Colonic mucosa (tissue), 4 donors: ENCODE measurements around the gene PTPRN2. TPM values are rescaled to one million over a fixed set of nuclear protein-coding genes. Genes with fewer than 3 reads are reported as not detected.
A peak's percentile ranks its signal among the peaks of the same experiment; 100 is the strongest.

Experiments used
- DNase-seq: peaks from one replicate; pipeline ENCODE4 v3.0.0-alpha.2; 2020
- H3K27ac ChIP-seq: fragments of 200-600 bp; one replicate; pipeline ENCODE4 v1.8.0; 2021
- H3K27me3 ChIP-seq: fragments of 200-600 bp; one replicate; pipeline ENCODE4 v1.8.0; 2021
- H3K36me3 ChIP-seq: fragments of 200-600 bp; one replicate; pipeline ENCODE4 v1.8.0; 2021
- H3K4me1 ChIP-seq: fragments of 200-600 bp; one replicate; pipeline ENCODE4 v1.8.0; 2021; ENCODE audit warnings: mild to moderate bottlenecking
- H3K4me3 ChIP-seq: fragments of 200-600 bp; one replicate; pipeline ENCODE4 v1.8.0; 2021
- H3K9ac ChIP-seq, 2 donors: one replicate each; pipeline ENCODE4 v1.7.0; 2013; ENCODE audit warnings: control low read depth in 2 of 2, low read depth in 2 of 2, low read length in 2 of 2
- H3K9me3 ChIP-seq: fragments of 200-600 bp; one replicate; pipeline ENCODE4 v1.8.0; 2021
- intact Hi-C: fragments of 100-400 bp; cut with DNase I; formaldehyde crosslinking; loops from one replicate; pipeline ENCODE4 v1.14.1; 2022
- total RNA-seq, 2 donors: library from RNA; stranded (reverse); fragmentation: NEBNext Ultra II Directional in 1 of 2; extraction: Animal tissue kit (Norgen Biotek cat#: 25700) in 1 of 2; gene quantifications; one replicate each; pipeline ENCODE4 v1.2.1, GENCODE V29; 2021
- TF ChIP-seq, protein P1 (sequence below): fragments of 200-600 bp; IDR thresholded peaks from one replicate; pipeline ENCODE4 v1.8.0; 2022; ENCODE audit warnings: antibody characterized with exemption, mild to moderate bottlenecking
- donor health status: healthy.
- donor health status: DM: no; HTN: no; CAD: no.
- donor health status: DM: no; HTN: no; CAD: no.

PTPRN2 gene
- total RNA-seq, 2 donors from 2014 or later = 14.7 to 21.6 TPM

DNA sequence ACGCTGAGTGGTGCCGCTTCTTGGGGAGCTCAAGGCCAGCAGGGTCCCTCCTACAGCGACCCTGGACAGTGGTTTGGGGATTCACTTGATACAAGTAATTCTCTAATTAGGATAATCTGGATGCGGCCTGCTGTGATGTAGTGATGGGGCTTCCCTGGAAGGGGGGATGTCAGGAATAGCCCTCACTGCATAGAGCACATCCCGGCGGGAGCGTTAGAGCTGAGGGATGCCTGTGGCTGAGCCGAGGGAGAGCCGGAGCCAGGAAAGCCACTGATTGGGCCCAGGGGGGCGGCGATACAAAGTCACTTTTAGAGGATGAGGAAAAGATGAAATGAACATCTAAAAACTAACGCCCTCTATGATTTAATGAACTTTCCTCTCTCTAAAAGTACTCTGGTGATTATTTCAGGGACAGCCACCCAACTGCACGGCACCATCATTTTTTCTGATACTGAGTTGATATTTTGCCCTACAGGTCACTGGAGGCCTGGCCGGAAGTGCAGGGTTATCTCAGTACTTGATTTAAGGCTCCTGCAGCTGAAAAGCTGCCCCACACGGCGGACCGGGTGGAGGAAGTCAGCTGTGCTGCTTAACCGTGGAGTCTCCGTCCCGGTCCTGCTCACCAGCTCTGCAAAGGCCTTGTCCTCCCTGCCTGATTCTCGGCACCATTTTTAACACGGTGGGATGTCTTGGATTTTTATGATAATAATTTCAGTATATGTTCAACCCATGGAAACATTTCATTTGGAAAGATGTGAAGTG, 732.0 kb downstream of the PTPRN2 start:
- no peaks in the 10 kb centered on the region for H3K36me3 ChIP-seq
- H3K9ac ChIP-seq = no peak overlapping the region
- H3K4me3 ChIP-seq = no peak overlapping the region
- H3K9me3 ChIP-seq = no peaks in the 10 kb centered on the region
- no peaks in the 10 kb centered on the region for H3K27me3 ChIP-seq
- H3K27ac ChIP-seq = no peak overlapping the region
- TF ChIP-seq, protein P1, sequence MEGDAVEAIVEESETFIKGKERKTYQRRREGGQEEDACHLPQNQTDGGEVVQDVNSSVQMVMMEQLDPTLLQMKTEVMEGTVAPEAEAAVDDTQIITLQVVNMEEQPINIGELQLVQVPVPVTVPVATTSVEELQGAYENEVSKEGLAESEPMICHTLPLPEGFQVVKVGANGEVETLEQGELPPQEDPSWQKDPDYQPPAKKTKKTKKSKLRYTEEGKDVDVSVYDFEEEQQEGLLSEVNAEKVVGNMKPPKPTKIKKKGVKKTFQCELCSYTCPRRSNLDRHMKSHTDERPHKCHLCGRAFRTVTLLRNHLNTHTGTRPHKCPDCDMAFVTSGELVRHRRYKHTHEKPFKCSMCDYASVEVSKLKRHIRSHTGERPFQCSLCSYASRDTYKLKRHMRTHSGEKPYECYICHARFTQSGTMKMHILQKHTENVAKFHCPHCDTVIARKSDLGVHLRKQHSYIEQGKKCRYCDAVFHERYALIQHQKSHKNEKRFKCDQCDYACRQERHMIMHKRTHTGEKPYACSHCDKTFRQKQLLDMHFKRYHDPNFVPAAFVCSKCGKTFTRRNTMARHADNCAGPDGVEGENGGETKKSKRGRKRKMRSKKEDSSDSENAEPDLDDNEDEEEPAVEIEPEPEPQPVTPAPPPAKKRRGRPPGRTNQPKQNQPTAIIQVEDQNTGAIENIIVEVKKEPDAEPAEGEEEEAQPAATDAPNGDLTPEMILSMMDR = no peak
- DNase-seq = no peak
- intact Hi-C loops = no loop called here
- no peaks in the 10 kb centered on the region for H3K4me1 ChIP-seq

DNA sequence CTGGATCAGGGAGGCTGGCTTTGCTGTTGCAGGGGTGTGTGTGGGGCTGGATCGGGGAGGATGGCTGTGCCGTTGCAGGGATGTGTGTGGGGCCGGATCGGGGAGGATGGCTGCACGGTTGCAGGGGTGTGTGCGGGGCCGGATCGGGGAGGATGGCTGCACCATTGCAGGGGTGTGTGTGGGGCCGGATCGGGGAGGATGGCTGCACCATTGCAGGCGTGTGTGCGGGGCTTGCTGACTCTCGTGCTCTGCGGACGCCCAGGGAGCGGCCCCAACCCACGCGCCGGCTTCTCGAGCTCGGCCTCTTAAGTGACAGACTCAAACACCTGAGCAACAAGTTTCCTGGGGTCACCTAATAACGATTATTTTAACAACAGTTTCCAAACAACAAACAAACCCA, 732.6 kb downstream of the PTPRN2 start:
- H3K4me1 ChIP-seq = no peaks in the 10 kb centered on the region
- H3K27ac ChIP-seq = no peak overlapping the region
- H3K4me3 ChIP-seq = no peak overlapping the region
- no peaks in the 10 kb centered on the region for H3K27me3 ChIP-seq
- DNase-seq = no peak
- intact Hi-C loops = no loop called here
- TF ChIP-seq, protein P1 = no peak
- H3K9ac ChIP-seq = no peak overlapping the region
- H3K9me3 ChIP-seq = no peaks in the 10 kb centered on the region
- H3K36me3 ChIP-seq = no peaks in the 10 kb centered on the region

DNA sequence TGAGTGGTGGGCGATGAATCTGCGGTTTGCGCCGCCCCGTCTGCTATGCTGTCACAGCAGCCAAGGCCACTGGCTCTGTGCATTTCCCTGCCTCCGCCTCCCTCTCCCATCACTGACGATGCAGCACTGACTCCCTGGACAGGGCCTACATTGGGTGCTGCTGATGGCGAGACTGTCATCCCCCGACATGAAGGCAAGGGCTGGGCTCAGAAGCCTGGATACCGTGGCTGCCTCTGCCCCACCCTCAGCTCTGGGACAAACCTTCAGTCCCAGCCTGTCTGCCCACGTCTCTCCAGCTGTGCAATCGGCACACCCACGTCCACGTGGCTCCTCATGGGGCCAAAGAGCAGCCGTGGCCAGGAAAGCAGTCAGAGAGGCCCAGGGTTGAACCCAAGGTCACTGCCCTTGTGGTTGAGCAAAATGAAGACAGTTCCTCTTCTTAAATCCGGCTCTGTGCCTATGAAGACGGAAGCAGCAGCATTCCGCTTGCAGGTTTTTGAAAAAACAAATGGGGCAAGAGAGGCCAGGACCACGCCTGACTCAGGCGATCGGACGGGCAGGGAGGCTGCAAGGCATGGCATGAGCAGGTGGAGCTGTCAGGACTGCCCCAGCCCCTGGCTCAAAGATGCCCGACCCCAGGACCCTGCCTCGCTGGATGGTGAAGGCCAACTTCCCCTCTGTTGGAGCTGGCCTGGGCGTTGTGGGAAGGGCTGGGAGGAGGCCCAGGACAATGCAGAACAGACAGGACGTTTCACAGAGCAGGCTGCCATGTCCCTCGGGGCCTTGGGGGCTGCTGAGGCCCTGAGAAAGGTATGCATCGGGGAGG, 733.3 kb downstream of the PTPRN2 start:
- H3K9ac ChIP-seq = no peak overlapping the region
- H3K4me3 ChIP-seq = no peak overlapping the region
- TF ChIP-seq, protein P1 = no peak
- H3K27ac ChIP-seq = no peak overlapping the region
- H3K4me1 ChIP-seq = no peaks in the 10 kb centered on the region
- intact Hi-C loops = no loop called here
- H3K9me3 ChIP-seq = no peaks in the 10 kb centered on the region
- H3K27me3 ChIP-seq = no peaks in the 10 kb centered on the region
- no peaks in the 10 kb centered on the region for H3K36me3 ChIP-seq
- DNase-seq = peak; percentile 55

DNA sequence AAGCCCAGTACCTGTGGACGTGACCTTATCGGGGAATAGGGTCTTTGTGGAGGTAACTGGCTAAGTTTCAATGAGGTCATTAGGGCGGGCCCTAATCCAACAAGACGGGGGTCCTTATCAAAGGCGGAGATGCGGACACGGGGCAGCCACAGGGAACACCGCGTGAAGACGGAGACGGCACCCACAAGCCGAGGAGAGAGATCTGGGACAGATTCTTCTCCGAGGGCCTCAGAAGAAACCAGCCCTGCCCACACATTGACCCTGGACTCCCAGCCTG, 733.9 kb downstream of the PTPRN2 start:
- Histone ChIP-seq H3K4me3 (no peak overlapping the region), H3K27ac (no peak overlapping the region), H3K36me3 (no peaks in the 10 kb centered on the region), H3K27me3 (no peaks in the 10 kb centered on the region), H3K9ac (no peak overlapping the region), H3K9me3 (no peaks in the 10 kb centered on the region), H3K4me1 (no peaks in the 10 kb centered on the region)
- intact Hi-C loops = no loop called here
- no peak for DNase-seq
- TF ChIP-seq, protein P1 = no peak

DNA sequence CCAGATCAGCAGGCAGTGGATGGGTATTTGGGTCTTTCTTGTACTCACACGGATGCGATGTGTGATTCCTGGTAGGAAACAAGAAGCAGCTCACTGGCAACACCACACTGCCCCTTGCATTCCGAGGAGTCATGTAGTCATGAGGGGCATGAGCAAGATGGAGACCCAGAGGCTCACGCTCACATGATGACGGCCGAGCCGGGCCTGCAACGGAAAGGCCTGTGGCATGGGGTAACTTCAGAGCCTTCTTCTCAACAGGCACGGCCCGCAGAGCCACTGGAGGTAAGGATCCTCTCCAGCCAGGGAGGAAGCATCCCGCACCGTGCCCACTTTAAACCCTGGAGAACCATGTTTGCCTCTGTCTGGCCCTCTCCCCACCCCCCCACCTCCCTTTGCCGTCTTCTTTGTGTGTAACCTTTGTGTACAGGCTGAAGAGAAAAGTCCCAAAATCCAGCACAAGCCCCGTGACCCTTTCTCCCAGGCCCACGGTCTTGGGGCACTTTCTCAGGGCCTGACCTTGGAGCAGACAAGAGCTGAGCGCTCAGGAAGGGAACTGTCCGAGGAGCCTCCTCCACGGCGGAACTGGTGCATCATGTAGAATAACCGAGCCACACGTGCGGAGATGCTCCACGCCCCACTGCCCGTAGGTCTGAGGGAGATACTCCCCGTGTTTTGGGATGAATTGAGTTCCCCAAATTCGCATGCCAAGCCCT, 734.4 kb downstream of the PTPRN2 start:
- no peaks in the 10 kb centered on the region for H3K4me1 ChIP-seq
- no peak for DNase-seq
- TF ChIP-seq, protein P1 = no peak
- H3K9me3 ChIP-seq = no peaks in the 10 kb centered on the region
- no peak overlapping the region for H3K27ac ChIP-seq
- no peaks in the 10 kb centered on the region for H3K36me3 ChIP-seq
- no peak overlapping the region for H3K4me3 ChIP-seq
- intact Hi-C loops = no loop called here
- H3K9ac ChIP-seq = no peak overlapping the region
- H3K27me3 ChIP-seq = no peaks in the 10 kb centered on the region
